Measurements from ENCODE around the gene PSMD9.

- TF ChIP-seq, protein P1, sequence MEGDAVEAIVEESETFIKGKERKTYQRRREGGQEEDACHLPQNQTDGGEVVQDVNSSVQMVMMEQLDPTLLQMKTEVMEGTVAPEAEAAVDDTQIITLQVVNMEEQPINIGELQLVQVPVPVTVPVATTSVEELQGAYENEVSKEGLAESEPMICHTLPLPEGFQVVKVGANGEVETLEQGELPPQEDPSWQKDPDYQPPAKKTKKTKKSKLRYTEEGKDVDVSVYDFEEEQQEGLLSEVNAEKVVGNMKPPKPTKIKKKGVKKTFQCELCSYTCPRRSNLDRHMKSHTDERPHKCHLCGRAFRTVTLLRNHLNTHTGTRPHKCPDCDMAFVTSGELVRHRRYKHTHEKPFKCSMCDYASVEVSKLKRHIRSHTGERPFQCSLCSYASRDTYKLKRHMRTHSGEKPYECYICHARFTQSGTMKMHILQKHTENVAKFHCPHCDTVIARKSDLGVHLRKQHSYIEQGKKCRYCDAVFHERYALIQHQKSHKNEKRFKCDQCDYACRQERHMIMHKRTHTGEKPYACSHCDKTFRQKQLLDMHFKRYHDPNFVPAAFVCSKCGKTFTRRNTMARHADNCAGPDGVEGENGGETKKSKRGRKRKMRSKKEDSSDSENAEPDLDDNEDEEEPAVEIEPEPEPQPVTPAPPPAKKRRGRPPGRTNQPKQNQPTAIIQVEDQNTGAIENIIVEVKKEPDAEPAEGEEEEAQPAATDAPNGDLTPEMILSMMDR (IDR thresholded peaks at IDR 0.05): no peak
- no peak for TF ChIP-seq POLR2A (IDR thresholded peaks at IDR 0.05)
Measured at GRCh38 chr12:121947981-121948380, 59.4 kb downstream of the PSMD9 start.

All from adrenal gland (tissue), 5 donors.